MV-4-11 (cell line): ENCODE measurements around the gene RHOBTB3.

Source experiments
- DNase-seq: peaks from one replicate; lab custom pipeline; 2025; lab: John Stamatoyannopoulos, UW

RHOBTB3 gene

DNA sequence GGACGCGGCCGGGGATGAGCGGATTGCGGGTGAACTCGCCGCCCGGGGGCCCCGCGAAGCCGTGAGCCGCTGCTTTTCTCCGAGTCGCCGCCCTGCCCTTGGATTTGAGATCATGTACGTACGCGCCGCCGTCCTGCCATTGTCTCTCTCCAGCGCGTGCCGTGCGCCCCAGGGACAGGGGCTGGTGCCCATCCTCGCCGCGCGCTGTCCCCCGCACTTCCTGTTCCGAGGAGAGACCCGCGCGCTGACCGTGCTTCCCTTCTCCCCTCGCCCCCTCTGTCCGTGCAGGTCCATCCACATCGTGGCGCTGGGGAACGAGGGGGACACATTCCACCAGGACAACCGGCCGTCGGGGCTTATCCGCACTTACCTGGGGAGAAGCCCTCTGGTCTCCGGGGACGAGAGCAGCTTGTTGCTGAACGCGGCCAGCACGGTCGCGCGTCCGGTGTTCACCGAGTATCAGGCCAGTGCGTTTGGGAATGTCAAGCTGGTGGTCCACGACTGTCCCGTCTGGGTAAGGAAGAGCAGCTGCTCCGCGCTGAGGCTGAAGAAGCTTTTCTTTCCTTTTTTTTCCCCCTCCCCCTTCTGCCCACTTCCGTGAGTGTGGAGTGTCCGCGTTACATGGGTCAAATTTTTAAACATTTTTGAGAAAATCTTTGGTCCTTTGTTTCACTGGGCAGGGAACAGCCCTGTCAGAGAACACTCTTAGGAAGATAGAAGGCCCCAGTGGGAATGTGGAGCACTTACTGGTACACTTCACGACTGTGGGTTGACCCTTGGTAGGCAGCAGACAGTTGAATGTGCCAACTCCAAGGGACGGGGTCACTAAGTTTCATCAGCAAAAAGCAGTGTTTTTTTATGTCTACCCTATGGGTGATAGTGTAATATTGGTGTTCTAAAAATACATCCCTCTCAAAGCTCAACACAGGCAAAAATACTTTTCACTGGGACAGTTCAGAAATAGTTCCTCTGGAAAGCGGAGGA is 727 bp downstream of the RHOBTB3 start:
- DNase-seq, result peak; percentile 29

DNA sequence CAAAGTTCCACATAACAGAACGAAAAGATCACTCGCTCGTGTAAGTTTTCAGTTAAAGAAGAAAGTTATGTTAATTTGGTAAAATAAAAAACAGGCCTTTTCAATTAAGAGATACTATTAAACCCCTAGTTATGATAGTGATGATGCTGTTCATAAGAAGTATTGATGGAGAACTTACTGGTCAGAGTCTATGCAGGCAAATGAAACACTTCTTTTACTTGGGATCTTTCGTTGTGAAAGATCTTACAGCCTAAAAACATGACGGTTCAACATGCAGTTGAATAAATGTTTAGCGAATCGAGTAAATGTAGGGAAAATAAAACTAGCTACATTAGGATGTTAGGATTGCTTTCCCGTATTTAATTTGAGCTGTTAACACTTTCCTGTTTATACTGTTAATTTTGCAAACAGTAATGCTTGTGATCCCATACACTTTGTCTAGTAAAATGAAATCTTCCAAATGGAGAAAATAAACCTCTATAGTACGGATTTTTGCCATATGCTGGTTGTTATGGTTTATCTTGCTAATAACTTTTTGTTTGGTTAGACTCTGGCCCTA is 2.0 kb downstream of the RHOBTB3 start:
- no peak for DNase-seq

DNA sequence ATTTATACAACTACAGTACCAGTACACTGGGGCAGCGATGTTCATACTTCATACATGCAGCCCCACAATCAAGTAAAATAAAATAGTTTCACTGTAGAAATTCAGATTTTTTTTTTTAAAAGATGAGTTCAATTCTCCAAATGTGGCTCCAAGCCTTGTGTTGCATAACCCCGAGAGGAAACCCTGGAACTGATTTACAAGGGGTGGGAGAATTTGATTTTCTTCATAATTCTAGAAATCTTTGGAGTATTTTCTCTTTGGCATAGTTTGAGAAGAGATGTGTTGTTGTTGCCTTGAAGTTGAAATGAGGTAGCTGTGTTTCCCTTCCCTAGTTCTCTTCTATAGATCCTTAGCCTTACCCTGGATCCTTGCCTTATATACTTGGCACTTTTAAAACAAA is 3.1 kb downstream of the RHOBTB3 start:
- DNase-seq, result no peak

DNA sequence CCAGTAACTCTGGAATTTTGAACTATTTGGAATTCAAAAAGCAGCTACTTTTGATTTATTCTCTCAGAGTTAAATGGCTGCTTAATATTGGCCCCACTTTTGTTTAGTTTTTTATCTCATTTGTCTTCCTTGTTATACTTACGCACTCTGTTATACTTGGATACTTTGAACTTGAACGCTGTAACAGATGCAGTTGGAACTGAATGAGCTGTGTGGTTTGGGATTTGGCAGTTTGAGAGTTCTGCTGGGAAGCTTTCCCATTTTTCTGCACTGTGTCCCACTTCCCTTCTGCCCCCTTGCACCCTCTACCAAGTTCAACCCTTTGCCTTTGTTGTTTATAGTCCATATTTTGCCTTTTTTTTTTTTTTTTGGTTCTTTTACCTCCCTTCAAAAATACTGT is 3.8 kb downstream of the RHOBTB3 start:
- no peak for DNase-seq

DNA sequence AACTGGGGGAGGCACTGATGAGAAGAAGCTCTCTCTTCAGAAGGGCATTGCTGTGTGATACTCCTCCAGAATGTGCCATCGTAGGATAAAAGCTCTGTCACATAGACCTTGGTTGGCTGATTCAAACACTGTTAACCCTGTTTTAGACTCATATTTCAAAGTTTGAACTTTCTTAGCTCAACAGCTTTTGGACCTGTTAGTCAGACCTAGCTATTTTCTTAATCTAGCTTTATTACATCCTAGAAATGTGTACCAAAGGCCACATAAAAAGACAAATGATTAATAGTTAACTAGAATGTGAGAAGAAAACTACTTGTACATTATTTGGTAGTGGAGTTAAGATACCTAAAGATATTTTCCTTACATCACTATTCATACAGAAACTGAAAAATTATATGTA is 4.3 kb downstream of the RHOBTB3 start:
- no peak for DNase-seq

DNA sequence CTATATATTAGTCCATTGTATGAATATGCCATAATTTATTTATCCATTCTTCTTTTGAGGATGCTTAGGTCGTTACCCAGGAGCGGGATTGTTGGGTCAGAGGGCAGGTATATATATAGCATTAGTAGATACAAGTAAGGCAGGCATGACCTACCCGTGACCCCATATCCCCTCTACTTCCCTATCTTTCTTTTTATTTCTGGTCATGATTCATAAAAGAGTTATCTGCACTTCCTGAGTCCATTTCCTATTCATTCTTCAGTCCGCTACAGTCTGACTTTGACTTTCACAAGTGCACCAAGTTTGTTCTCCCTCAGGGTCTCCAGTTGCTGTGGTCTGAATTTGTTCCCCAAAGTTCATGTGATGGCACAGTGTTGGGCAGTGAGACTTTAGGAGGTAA is 6.9 kb downstream of the RHOBTB3 start:
- DNase-seq, result peak; percentile 87

DNA sequence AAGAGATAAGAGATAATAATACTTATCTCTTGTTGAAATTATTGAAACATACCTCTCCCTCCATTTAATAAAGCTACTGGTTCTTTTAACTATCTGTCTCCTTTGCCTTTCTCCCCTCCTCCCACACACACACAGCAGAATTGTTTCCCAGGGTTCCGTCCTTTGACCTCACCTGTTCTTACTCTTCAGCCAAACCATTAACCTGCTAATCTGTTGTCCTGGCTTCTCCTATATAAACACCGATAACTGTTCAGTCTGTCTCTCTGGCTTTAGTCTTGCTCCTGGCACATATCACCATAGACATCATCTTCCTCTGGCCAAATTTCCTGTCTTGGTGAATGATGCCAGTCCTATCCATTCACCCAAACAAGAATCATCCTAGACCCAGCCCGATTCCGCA is 7.7 kb downstream of the RHOBTB3 start:
- DNase-seq, result no peak

DNA sequence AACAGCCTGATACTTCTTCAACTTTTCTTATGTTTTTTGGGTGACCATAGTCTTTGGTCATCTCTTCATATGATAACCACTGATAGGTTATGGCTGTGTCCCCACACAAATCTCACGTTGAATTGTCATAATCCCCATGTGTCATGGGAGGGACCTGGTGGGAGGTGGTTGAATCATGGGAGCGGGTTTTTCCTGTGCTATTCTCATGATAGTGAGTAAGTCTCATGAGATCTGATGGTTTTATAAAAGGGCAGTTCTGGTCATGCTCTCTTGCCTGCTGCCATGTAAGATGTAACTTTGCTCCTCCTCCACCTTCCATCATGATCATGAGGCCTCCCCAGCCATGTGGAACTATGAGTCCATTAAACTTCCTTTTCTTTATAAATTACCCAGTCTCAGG is 8.7 kb downstream of the RHOBTB3 start:
- no peak for DNase-seq

DNA sequence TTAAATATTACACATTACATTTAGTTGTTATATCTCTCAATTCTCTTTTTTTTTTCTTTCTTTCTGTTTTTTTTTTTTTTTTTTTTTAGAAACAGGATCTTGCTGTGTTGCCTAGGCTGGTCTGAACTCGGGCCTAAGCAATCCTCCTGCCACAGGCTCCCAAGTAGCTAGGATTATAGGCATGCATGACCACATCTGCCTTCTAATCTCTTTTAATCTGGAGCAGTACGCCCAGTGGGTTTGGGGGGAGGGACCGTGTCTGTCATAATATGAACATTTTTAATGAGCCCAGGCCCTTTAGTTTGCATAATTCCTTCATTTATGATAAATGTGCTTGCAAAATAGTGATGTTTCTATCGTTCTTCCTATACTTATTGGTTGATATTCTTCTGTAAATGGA is 10.3 kb downstream of the RHOBTB3 start:
- DNase-seq, result peak; percentile 81

DNA sequence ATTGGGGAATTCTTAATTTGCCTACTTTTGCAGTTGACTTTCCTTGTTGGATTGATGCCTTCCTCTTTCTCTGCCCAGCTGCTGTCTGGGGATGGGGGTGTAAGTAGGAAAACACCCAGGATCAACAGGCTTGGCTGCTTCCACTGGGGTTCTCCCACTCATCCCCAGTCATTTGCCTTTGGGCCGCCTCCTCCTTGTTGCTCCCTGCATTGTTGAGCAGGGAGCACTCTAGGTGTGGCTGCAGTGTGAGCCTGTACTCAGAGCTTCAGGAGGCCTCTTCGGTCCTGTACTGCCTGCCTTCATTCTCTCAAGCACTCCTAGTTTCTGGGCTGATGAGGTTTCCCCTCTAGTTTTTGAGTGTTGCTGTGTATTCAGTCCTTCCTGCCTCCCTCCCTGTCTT is 12.1 kb downstream of the RHOBTB3 start:
- DNase-seq, result no peak

DNA sequence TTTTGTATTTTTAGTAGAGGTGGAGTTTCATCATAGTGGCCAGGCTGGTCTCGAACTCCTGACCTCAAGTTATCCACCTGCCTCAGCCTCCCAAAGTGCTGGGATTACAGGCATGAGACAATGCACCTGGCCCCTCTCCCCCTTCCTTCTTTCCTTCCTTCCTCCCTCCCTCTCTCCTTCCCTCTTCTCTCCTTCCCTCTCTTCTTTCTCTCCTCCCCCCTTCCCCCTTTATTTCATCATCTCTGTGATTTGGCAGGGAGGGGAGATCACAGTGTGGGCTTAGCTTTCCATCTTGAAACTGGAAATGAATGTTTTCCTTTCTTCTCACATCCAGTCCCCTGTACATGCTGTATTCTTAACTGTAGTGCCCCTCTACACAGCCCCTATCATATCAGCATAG is 12.7 kb downstream of the RHOBTB3 start:
- DNase-seq, result no peak

DNA sequence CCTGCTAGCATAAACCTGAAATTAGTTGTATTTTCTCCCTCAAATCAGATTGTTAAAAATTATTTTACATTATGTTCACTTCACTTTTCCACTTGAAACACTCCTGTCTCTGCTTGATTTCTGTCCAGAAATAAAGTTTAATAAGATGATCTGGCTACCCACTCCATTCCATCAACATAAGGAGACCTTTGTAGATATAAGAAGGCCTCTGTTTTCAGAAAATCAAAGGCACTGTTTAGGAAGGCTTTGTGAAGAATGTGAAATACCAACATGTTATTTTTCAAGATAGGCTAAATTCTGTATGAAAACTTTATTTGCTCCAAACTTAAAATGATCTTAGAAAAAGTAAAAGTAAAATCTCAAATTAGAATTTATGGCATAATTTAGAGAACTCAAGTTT is 15.1 kb downstream of the RHOBTB3 start:
- DNase-seq, result no peak

DNA sequence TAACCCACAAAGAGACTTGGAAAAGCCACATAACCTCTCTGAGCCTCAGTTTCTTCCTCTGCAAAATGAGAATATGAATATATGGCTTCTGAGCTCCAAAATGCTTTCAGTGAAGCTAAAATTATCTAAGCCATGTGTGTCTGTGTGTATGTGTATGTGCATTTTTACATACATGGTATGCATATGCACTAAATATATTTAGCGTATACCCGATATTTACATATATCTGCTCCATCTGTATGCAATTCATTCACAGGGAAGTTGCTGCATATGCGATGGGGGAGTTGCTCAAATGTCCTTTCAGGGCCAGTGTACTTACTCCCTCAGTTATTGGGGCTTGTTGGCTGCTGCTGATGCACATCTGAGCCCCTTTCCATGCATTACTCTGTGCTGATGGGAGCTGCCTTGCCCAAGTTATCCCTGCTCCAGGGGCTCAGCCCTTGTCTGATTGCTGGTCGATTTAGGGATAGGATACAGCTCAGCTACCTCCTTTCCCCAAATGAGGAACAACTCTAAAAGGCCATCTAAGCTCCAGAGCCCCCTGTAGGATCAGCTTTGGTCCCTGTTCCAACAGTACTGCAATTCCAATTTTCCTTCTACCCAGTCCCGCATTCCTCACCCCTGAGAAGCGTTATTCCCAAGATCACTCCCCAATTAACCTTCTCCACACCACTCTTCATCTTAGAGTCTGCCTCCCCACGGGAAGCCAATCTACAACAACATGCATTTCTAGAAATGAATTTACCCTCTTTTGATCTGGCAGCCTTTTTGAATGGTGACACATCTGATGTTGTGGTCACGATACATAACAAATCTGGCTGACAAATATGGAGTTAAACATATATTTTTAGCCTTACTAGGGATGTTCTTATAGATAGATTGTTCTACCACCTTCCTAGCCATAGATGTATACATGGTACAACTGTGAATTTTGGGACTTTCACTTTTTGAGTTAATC is 15.9 kb downstream of the RHOBTB3 start:
- no peak for DNase-seq

DNA sequence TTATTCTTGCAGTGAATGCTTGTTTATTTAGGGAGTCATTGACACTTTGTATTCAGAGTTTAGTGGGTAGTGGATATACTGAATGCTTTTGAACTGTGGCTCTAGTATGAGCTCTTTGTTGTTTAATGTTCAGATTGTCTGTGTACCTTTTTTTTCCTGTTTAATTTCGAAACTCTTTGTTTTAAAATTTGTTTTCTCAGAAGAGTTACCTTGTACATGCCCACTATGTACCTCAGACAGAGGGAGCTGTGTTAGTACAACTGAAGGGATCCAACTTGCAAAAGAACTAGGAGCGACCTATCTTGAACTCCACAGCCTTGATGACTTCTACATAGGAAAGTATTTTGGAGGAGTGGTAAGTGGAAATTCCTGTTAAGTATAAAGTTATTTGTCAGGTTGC is 17.0 kb downstream of the RHOBTB3 start:
- DNase-seq, result no peak

DNA sequence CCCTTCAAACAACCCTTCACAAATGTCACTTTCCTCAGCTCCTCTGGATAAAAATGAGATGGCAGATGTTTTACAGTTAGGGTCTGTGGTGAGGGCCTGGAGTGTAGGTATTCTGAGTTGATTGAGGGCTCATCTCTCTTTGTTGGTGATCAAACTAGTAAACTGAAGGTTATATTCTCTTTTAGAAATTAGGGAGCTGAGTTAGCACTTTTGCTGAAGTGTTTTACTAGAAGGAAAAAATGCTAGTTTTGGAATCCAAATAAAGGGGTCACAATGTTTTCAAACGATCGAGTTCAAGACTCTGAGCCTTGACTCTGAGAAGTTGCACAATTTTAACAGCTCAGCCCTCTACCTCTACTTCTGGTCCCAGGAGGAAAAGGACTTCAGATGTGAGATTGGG is 23.4 kb downstream of the RHOBTB3 start:
- no peak for DNase-seq

DNA sequence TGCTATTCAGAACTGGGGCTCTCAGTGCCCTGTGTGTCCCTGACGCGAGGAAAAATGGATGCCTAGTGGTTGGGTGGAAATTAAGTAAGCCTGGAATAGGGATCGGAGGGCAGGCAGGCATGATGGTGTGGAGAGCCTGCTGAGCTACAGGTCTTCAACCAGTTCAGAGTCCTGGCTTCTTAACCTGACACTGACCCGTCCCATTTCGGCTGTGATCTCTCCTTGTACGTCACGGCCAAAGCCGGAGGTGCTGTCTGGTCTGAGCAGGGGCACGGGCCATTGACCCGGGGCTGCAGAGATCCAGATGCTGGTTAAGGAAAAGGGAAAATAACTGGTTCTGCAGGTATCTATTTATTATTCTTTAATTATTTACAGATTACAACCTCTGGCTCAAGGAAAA is 27.9 kb downstream of the RHOBTB3 start:
- DNase-seq, result no peak

DNA sequence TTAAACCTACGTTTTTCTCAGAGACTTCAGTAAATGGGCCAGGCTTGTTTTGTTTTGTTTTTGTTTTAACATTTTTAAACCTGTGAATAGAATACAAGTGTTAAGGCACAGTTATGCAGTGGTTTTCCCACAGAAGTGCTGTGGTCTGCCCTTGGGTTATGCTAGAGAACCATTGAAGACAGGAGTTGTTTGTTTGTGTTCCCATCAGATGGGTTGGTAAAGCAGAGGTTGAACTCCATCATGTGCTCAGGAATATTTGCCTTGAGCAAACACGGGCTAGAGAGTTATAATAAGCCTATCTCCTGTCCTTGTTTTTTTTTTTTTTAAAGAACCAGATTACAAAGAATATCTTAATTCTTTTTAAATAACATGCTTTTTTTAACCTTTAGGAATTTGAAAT is 28.5 kb downstream of the RHOBTB3 start:
- DNase-seq, result no peak

DNA sequence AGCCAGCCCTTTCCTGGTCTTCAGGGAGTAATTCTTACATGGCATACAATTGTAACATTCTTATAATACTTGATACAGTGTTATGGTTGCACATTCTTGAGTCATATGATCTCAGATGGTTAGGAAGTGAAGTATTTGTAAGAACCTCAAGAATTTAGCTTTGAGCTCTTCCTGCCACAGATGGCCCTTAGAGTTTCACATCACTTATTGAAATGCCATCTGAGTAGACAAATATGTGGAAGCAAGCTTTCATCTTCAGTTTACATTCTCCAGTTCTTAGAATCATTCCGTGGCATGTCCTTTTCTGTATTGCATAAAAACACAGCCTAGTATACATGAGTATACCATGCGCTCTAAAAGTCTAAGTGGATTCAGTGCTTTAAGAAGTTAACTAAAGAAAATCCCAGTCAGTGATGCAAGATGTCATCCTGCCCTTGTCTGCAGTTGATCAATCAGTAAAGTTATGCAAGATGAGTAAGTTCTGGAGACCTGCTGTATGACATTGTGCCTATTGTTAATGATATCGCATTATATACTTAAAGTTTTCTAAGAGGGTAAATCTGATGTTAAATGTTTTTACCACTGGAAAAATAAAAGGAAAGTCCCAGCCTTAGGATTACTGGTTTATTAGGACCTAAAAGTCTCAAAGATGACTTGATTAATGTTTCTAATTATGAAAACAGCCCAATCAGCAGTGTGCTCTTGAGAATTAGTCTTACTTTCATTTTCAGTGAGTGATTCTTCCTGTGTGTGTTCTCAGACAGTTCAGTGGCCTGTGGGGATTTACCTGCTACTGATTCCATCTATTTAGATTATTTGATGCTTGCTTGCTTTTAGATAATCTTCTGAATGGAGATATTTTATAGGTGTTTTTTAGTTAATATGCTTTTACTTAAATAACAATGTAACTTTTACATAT is 29.4 kb downstream of the RHOBTB3 start:
- DNase-seq, result peak; percentile 98

DNA sequence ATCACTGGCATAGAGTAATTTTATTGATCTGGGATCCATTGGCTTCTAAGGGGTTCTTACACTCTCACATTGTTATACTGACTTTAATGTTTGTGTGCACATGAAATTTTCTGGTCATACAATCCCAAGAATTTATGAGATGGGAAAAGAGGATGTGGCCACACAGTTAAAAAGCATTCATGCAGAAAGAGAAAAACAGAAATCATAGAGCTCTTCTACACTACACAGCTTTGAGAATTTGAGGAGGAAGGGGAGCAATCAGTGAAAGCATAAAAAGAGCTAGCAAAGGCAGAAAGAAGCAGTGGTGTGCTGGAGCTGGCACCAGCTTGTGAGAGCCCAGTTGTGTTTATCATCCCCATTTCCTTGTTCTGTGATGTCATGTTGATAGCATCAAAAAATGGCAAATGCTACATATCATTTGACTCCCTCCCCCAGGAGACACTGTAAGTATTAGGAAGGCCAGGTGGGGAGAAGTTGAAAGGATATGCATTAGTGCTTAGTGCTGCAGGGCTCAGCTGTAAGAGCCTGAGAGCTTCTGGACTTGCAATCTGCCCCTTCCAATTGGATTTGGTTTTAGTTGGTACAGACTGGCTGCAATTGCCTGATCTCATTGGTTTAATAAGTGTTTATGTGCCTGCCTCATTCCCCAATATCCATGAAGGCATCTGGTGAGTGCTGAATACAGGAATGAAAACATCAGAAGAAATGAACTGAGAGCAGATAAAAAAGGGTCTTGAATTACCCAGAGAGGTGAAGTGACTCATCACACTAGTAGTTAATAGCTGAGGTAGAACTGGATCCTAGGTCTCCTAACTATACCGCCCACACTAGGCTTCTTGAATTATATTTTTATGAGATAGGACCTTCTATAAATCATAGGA is 30.9 kb downstream of the RHOBTB3 start:
- DNase-seq, result no peak

DNA sequence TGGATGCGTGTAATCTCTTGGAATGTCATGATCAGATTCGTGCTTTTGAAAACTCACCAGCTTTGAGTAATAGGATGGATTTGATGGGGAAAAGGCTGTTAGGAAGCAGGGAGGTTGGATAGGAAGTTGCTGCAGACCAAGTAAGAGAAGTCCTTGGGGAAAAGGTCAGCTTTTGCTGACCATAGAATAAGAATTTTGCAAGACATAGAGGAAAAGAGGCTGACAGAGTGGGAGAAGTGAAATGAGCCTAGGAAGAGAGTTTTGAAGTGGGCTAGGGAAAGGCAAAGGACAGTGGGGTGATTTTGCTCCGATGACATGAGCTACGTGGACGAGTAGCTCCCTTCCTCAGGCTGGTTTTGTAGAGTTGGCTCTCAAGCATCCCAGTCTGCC is 31.5 kb downstream of the RHOBTB3 start:
- no peak for DNase-seq
